Non-pigmented ciliary epithelial cell (primary cell): ENCODE measurements around the gene ZNF32.

Experiments
- DNase-seq: peaks from one replicate; pipeline ENCODE4 v3.0.0-alpha.2; 2010; ENCODE audit warnings: low read depth

ZNF32 gene, protein sequence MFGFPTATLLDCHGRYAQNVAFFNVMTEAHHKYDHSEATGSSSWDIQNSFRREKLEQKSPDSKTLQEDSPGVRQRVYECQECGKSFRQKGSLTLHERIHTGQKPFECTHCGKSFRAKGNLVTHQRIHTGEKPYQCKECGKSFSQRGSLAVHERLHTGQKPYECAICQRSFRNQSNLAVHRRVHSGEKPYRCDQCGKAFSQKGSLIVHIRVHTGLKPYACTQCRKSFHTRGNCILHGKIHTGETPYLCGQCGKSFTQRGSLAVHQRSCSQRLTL

DNA sequence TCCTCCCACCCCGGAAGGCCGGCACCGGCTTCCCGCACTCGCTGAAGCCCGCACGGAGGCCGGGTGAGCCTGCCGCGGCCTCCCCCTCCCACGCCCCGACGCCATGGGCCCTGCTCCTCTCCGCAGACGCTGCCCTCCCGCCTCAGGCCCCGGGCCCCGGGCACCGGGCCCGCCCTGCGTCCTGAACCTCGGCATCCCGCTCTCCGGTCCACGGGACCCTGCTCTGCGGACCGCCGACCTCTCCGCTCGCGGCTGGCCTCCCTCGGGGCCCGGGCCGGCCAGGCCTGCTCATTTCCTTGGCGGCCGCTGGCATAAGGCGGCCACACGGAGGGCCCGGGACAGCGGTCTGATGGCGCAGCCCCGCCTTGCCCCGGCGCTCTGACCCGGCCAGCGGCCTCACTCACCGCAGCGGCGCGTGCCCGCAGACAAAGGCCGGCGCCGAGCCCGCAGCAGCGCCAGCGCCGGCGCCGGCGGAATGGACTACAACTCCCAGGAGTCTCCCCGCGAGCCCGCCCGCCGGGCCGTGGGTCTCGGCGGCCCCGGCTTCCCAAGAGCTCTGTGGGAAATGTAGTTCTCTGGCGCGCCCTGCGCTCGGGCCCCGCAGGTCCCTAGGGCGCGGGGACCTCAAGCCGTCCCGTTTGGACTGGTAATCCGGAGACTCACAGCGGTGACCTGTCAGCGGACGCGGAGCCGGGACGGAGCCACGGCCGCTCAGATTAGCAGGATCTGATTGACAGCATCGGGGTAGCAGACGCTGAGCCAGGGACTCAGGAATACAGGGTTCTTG is at the start of gene ZNF32:
TSS of gene ZNF32 (minus strand) at position 484 of the 787 bp plus-strand sequence. CDS start 2,748 bp downstream, outside the sequence.
- peak; percentile 22 for DNase-seq

DNA sequence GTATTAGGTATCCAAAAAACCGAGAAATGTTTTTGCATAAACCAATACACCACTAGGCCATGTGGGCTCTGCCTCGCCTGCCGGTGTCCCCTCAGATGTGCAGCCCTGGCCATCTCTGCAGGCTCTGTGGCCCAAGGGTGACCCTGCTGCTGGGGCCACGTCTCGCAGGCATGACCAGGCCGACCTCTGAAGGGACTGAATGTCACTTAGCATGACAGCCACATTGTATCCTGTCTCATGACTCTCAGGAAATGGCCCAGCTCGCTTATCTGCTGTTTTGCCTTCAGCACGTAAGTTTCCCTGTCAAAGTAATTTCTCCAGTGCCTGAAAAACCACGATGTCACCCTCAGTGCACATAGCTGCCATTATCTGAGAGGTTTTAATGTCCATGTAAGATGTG is 49.5 kb upstream of the ZNF32 start:
- DNase-seq = no peak

DNA sequence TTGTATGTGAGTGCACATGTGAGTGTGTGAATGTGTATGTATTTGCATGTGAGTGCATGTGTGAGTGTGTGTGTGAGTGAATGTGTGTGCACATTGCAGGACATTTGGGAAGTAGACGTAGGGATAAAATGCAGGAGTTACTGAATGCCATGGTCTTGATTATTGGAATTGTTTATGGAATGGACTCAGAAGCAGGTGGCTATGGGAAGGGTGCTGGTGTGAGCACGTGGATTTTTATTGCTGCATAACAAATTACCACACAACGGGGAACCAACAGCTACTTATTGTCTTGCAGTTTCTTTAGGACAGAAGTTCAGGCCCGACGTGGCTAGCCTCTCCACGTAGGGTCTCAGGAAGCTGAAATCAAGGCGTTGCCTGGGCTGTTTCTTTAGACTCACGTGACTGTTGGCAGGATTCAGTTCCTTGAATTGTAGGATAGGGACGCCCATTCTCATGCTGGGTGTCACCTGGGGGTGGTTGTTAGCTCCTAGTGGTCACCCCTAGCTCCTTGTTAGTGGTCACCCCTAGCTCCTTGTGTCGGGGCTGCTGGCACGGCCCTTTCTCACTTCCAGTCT is 48.3 kb upstream of the ZNF32 start:
- DNase-seq = no peak

DNA sequence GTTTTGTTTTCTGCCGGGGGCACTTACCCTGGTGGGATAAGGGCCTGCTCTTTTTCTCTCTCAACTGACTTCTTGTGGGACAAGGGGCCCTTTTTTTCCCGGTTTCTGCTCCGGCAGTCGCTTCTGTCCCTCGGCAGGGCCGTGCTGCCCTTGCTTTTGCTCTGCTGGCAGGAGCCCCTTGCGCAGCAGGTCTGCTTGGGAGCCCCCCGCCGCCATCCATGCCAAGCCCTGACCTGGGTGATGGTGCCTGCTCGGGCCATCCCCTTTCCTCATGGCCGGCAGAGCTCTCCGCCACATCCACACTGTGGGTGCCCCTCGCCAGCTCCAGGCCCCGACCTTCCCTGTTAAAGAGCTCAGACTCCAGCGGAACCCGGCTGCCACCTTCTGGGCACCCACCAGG is 47.0 kb upstream of the ZNF32 start:
- no peak for DNase-seq

DNA sequence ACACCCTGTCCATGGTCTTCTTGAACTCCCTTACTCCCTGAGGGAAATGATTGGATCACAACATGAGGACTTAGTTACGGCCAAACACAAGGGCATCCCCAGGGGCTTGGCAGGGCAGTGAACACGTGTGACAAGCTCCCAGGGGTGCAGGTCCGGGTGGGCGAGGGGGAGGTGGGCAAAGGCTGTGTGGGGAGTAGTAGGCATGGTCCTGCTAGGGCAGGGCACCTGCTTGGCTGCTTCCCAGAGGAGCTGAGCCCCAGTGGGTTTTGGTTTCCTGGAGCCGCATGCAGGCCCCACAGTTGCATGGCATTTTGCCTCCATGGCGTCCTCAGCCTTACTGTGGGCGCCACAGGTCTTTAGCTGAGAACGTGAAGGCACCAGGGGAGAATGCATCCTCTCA is 46.6 kb upstream of the ZNF32 start:
- DNase-seq = no peak

DNA sequence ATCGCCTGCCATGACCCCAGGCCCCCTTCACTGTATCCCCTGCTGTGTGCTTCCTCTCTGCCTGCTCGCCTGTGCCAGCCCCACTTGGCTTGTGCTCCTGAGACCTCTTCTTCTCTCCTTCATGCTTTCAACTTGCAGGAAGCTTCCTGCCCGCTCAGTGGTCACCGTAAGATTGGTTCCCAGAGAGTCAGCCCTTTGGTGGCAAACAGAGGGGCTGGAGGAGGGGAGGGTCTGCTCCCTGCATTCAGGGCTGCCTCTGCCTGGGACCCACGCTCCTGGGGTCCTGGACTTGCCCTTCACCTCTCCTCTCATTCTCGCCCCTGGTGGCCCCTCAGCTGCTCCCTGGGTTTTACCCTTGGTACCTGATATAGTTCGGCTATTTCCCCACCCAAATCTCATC is 45.8 kb upstream of the ZNF32 start:
- DNase-seq = no peak

DNA sequence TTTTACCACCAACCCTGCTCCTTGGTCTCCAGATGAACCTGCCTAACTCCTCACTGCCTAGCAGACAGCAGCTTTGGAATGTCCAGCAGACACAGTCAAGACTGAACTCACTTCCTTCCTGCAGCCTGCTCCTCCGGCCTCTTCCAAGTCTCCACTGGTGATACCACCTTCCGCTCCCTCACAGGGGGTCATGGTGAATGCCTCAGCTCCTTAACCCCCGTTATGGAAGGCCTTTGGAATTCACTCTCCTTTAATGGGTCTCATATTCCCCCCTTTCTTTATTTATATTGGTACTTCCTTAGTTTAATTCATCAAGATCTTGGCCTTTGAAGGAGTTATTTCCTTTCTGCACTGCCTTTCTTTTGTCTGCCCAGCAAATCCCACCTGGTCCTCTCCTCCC is 44.9 kb upstream of the ZNF32 start:
- no peak for DNase-seq

DNA sequence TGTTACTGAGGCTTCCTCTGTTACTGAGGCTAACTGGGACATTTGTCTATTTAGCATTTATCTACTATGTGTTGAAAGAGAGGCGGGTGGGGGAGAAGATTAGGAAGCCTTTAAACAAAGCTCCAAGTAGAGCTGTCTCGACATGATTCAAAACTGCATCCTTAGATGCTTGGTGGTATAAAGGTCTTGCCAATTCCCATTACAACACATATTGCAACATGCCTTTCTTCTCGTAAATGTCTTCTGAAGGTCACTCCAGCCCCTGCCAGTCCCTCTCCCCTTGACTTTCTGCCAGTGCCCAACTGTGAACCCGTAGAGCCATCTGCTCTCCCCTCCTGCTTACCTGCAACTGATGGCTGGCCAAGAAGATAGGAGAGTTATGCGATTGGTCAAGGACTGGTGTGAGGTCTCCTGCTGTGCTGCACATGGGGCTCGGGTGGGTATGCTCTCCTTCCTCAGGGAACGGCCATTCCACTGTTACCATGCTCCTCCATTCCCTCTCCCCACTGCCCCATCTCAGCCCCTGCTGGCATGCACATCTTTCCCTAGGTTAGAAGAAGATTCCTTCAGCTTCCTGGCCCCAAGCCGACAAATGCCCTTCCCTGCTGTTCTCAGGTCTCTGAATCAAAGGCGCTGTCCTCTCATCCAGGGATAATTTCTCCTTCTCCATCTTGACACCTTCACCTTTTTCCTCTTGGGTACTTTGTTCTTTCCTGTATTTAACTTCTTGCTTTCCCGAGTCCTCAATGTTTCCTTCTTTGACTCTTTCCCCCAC is 43.6 kb upstream of the ZNF32 start:
- no peak for DNase-seq

DNA sequence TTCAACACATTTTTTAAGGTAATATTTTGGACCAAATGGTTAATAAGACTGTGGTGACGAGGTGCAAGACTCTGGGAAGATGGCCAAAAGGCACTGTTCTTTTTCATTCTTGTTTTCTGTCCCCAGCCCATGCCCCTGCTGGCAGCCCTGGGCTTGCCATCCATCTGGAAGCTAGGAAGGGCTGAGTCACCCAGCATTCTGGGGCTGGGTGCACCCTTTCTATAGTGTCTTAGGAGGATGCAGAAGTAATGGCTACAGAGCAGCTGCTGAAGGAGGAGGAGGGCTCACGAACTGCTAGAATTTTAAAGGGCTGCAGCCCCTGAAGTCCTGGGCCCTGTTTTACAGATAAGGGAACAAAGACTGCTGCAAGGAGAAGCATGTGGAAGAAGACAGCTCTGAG is 42.8 kb upstream of the ZNF32 start:
- DNase-seq = no peak

DNA sequence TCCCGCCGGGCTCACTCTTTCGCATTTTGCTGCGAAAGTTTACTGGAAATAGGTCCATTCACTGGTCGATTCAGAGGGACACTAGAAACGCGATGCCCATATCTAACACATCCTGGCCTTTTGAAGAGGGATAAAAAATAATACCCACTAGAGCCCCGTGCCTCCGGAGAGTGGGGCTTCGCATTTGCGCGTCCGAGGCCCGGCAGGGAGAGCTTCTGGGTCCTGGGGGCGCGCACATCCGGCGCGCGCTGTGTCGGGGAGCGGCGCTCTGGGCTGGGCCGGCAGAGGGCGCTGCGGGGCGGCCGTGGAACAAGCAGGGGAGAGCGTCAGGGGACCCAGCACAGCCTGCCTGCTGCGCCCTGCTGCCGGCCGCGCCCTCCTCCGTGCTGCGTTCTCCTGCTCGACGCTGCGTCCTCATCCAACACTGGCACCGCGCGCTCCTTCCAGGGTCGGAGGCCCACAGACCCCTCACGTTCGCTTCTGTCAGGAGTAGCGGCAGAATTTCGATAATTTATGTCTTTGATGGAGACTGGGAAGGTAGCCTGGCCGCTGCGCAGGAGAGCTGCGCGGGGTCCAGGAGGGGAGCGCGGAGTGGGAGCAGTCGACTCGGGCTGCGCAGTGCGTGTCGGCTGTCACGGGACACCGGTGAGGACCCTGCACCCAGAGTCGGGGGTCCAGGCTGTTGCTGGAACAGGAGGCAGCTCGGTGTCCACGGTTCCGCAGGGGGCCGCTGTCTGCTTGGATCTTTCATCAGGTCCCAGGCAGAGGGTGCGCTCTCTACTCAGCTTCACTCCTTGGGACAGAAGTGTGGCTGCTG is 41.5 kb upstream of the ZNF32 start:
- no peak for DNase-seq

DNA sequence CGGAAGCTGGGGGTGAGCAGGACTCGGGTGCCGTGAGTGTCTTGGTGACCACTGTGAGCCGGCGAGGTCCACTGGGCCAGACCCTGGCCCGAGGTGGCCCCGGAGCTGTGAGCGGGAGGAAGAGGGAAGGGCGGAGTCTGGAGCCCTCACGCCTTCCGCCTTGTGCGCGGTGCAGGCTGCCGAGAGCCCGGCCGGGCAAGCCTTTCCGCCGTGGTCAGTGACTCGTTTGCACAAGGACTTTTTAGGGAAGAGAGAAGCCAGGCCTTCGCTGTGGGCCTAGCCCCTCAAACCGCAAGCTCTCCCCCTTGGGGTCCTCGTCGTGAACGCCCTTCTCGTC is 40.9 kb upstream of the ZNF32 start:
- no peak for DNase-seq

DNA sequence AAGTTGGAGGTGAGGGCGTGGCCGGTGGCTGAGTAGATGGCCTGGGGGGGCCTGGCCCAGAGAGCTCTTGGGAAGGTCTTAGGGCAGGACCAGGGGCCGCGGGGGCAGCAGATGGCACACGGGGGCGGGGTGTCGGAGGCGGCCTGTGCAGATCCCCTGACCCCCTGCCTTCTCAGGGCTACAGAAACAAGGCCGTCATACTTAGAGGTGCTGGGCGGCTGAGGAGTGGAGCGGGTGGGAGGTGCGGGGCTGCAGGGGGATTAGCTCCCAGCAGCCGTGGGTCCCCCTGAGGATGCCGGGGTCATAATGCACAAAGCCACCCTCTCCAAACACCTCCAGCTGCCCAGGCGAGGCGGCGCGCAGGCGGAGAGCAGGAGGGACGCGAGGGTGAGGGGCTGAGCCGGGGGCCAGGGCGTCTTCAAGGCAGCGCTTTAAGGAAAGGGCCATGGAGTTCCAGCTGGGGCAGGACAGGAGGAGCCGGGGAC is 40.4 kb upstream of the ZNF32 start:
- DNase-seq = no peak

DNA sequence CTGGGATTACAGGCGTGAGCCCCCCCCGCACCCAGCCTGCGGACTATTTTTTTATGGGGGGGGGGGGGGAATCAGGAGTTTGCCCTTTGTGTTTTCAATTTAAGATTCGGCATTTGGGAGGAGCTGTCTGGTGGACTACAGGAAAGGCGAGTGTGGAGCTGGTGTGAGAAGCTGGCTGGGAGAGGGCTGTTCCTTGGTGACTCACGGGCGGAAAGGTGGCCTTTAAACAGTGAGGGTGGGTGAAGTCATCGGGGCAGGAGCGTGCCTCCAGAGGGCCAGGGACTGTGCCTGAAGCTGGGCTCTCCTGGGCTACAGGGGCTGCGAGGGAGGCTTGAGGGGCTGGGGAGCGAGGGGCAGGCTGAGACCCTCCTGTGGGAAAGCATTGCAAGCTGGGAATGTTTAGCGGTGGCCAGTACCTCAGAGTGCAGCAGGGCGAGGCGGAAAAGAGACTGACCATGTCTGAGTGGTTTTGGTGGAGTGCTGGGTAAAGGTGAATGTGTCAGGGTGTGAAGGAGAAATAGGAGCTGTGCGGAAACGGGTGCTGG is 39.7 kb upstream of the ZNF32 start:
- no peak for DNase-seq

DNA sequence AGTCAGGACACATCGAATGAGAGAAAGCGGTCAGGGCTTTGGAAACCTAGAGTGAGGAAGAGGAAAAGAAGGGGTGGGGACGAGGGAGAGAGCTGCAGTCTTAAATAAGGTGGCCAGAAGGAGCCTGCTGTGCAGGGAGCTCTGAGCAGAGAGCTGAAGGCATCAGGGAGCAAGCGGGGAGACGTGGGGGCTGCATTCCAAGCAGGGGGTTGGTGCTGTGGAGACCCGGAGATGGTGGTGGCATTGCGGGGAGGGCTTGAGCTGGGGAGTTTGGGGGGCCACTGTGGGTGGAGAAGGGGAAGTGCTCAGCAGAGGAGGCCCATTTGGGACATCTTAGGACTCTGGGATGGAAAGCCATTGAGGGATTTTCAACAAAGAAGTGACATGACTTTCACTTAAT is 38.7 kb upstream of the ZNF32 start:
- no peak for DNase-seq

DNA sequence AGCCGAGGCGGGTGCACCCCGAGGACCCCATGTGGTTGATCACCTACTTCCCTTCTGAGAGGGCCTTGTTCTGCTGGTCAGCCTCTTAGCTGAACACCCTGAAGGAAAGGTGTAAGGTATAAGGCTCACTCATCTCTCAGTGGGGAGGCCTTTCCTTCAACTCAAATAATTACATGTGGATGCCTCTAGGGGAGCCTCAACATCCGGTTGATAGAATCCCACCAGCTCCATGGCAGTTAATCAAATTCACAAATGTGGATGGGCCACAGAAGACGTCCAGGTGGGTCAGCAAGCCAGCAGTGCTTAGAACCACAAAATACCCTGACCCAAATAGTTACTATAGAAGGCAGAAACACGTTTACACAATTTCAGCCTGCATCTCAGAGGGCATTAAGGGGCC is 37.7 kb upstream of the ZNF32 start:
- DNase-seq = no peak

DNA sequence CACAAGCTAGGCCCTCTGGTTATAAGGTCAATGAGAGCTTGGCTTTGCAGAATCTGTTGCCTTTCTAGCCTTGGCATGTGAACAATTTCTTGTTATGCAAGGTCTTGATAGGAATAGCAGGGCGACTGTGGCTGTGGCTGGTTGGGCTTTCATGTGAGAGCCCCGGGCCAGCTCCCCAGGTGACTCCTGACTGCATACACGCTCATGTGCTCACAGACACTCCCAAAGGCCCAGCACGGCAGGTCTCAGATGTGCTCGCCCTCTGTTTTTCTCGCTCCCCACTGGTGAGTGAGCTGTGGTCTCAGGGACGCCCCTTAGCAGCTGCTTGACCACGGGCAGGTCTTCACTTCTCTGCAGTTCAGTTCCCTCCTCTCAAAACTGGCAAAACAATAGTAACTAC is 37.1 kb upstream of the ZNF32 start:
- DNase-seq = no peak

DNA sequence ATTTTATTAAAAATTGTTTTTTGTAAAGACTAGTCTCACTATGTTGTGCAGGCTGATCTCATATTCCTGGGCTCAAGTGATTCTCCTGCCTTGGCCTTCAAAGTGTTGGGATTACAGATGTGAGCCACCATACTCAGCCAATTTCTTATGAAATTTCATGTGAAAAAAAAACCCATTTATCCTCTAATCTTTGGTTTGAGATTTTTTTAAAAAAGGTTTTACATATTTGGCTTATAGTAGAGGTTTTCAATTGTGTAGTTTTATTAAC is 35.5 kb upstream of the ZNF32 start:
- no peak for DNase-seq

DNA sequence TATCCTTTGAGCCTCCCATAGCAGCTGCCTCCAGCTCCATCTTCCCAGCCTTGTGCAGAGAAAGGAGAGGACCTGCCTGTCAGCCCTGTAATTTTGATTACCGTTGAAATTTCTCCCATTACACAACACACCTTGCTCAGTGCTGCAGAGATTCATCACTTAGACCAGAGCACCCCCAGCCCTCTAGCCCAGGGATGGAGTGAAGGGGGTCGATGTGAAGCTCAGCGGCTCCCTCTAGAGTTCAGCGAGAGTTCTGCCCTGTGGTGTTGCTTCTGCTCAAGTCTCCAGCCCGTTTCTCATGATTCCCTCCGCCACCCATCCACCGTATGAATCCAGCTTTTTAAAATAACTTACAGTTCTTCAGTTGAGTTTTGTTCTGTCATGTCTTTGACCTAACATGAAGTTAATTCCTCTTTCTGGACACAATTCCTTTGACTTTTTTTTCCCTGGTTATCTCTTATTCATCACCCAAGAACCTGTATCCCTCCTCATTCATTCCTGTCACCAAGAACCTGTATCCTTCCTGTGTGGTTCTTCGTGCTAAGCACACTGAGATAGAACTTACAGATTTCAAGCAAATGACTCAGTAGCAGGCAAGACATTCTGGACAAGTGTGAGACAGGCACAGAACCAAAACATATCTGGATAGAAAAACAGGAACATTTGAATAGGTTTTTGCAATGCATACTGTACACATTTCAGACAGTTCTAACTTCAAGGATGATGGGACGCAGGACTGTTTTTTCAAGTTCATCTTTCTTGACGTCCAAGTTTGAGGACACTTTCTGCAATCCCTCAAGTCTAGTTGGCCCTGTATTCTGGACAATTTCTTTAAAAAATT is 35.0 kb upstream of the ZNF32 start:
- DNase-seq = no peak

DNA sequence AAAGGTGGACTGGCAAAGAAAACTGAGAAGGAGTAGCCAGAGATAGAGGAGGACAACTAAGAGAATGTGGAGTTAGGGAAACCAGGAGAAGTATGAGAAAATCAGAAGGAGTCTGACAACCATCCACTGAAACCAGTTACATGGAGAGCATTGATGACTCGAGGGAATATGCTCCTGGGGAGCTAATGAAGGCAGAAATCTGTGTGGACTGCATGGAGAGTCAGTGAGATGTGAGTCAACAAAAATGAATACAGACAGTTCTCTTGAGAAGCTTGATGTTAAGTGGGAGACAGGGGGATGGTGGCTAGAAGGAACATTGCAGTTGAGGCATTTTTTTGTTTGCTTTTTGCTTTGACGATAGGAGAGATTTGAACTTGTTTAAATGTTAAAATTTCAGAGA is 34.3 kb upstream of the ZNF32 start:
- DNase-seq = no peak

DNA sequence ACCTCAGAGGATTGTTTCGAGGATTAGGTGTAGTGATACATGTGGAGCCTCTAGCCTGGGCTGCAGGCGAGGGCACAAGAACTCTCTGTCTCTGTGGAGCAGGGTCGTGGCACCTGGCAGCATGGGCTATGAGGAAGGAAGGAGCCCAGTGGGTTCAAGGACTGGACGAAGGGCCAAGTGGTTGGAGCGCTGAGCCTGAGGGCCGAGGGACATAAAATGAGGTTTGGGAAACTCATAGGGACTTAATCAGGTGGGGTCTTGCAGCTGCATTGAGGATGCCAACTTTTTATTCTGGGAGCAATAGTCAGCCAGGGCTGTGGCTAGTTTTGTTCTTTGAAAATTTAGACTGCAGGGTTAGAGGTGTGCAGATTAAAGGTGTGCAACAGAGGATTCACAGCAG is 33.0 kb upstream of the ZNF32 start:
- DNase-seq = no peak

DNA sequence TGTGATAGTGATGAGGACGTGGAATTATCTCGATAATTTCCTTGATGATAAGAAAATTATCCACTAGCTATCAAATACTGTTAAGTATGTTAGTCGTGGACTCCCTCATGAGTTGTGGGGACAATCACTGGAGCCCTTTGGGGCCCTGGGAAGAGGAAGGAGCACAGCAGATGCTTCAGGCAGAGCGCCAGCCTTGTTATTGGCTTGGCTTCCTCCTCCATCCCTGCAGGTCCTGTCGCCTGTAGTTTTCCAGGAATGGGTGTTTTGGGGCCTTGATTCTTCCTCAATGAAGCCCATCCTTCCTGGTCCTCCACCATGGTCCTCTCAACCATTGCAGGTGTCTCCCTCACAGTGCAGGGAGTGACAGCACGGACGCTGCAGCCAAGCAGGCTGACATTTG is 32.5 kb upstream of the ZNF32 start:
- DNase-seq = no peak
